Measurements from ENCODE around the gene CRMP1. TPM values are rescaled to one million over a fixed set of nuclear protein-coding genes. Genes with fewer than 3 reads are reported as not detected.

Gene CRMP1
- total RNA-seq, 1 donor from 2014 or later, result 15.7 TPM

DNA sequence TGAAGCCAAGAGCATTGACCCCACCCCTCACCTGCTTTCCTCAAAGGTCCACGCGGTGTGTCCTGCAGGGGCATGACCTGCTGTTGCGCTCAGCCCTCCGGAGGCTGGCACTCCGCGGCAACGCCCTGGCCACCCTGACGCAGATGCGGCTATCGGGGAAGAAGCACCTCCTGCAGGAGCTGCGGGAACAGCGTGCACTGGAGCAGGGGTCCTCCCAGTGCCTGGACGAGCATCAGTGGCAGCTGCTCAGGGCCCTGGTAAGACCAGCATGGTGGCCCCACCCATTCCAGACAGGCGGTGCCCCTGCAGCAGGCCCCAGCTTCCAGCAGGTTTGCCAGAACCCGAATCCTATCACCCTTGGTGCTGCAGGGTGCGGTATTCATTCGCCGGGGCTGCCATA lies 95.9 kb downstream of the CRMP1 start:
- H3K27me3 Mint-ChIP-seq (ENCODE audit: low read depth), result no peaks in the 10 kb centered on the region
- H3K4me3 Mint-ChIP-seq, result no peak overlapping the region
- H3K36me3 Mint-ChIP-seq, result peaks cover 33% of the 10 kb centered on the region
- TF ChIP-seq, protein P1, sequence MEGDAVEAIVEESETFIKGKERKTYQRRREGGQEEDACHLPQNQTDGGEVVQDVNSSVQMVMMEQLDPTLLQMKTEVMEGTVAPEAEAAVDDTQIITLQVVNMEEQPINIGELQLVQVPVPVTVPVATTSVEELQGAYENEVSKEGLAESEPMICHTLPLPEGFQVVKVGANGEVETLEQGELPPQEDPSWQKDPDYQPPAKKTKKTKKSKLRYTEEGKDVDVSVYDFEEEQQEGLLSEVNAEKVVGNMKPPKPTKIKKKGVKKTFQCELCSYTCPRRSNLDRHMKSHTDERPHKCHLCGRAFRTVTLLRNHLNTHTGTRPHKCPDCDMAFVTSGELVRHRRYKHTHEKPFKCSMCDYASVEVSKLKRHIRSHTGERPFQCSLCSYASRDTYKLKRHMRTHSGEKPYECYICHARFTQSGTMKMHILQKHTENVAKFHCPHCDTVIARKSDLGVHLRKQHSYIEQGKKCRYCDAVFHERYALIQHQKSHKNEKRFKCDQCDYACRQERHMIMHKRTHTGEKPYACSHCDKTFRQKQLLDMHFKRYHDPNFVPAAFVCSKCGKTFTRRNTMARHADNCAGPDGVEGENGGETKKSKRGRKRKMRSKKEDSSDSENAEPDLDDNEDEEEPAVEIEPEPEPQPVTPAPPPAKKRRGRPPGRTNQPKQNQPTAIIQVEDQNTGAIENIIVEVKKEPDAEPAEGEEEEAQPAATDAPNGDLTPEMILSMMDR (IDR thresholded peaks at IDR 0.05; ENCODE audit: unreplicated experiment), result no peak
- H3K27ac Mint-ChIP-seq, result no peak overlapping the region
- peaks cover 5% of the 10 kb centered on the region for H3K9me3 Mint-ChIP-seq
- DNase-seq (ENCODE audit: low spot score in 2 of 2, unreplicated experiment in 2 of 2), result no peak
- H3K4me1 Mint-ChIP-seq, result no peaks in the 10 kb centered on the region

DNA sequence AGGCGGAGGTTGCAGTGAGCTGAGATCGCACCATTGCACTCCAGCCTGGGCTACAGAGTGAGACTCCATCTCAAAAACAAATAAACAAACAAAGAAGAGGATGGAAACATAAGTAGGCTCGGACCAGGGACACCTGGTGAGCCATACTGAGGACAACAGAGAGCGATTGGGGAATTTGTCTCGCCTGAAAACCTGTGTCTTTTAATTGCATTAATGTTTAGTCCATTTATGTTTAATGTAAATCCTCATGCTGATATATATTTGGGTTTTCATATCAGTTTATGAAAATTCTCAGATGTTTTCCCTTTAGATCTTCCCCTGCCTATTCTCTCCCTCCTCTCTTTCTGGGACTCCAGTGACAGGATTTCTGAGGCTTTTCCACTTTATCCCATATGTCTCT lies 97.3 kb downstream of the CRMP1 start:
- no peaks in the 10 kb centered on the region for H3K4me1 Mint-ChIP-seq
- H3K27ac Mint-ChIP-seq, result no peak overlapping the region
- TF ChIP-seq, protein P1 (IDR thresholded peaks at IDR 0.05; ENCODE audit: unreplicated experiment), result no peak
- no peaks in the 10 kb centered on the region for H3K27me3 Mint-ChIP-seq (ENCODE audit: low read depth)
- peaks cover 30% of the 10 kb centered on the region for H3K36me3 Mint-ChIP-seq
- peaks cover 5% of the 10 kb centered on the region for H3K9me3 Mint-ChIP-seq
- no peak overlapping the region for H3K4me3 Mint-ChIP-seq
- DNase-seq (ENCODE audit: low spot score in 2 of 2, unreplicated experiment in 2 of 2), result no peak

DNA sequence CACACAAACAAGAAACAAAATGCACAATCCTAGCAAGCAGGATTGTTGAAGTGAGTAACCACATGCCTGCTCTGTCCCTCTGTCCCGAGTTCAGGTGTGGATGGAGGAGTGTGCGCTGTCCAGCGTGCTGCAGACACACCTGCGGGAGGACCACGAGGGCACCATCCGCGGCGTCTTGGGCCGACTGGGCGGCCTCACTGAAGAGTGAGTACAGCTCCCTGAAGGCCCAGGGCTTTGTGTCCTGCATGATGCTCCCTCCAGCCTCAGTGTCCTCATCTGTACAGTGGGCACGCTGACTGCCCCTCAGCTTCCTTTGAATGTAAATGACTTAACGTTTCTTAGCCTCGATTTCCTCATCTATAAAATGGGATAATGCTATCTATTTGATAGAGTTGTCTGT lies 99.4 kb downstream of the CRMP1 start:
- no peaks in the 10 kb centered on the region for H3K4me1 Mint-ChIP-seq
- DNase-seq (ENCODE audit: low spot score in 2 of 2, unreplicated experiment in 2 of 2), result no peak
- TF ChIP-seq, protein P1 (IDR thresholded peaks at IDR 0.05; ENCODE audit: unreplicated experiment), result no peak
- peaks cover 32% of the 10 kb centered on the region for H3K36me3 Mint-ChIP-seq
- no peak overlapping the region for H3K4me3 Mint-ChIP-seq
- no peak overlapping the region for H3K27ac Mint-ChIP-seq
- H3K9me3 Mint-ChIP-seq, result peaks cover 5% of the 10 kb centered on the region
- no peaks in the 10 kb centered on the region for H3K27me3 Mint-ChIP-seq (ENCODE audit: low read depth)

DNA sequence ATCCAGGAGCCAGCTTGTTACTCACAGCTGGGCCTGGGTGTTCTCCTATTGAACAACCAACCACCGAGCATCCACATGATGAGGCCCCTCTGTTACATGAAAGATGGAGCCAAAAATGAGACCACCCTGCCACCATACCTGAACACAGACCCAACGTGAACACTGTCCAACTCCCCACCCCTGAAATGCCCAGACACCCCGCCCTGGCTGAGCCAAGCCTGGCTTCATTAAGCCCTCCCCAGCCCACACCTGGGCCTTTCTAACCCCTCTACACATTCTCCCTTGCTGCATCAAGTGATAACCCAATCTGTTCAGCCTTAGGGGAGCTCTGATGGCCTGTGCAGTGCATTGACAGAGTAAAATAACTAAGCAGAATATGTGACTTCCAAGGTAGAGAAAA lies 101.2 kb downstream of the CRMP1 start:
- no peak overlapping the region for H3K27ac Mint-ChIP-seq
- H3K4me1 Mint-ChIP-seq, result no peaks in the 10 kb centered on the region
- DNase-seq (ENCODE audit: low spot score in 2 of 2, unreplicated experiment in 2 of 2), result no peak

DNA sequence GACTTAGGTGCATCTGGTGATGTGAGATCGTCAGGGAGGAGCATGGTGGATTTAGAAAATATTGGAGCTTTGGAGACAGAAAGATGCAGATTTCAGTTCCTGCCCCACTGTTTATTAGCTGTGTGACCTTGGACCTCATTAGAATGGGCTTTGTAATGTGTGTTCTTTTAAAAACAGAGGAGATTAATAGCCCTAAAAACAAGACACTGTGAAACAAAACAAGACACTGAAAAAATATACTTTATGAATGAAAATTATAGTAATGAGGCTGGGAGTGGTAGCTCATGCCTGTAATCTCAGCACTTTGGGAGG lies 102.4 kb downstream of the CRMP1 start:
- Mint-ChIP-seq H3K36me3 (peaks cover 38% of the 10 kb centered on the region), H3K9me3 (peaks cover 3% of the 10 kb centered on the region), H3K27ac (no peak overlapping the region), H3K4me3 (no peak overlapping the region), H3K27me3 (ENCODE audit: low read depth) (no peaks in the 10 kb centered on the region), H3K4me1 (no peaks in the 10 kb centered on the region)
- DNase-seq (ENCODE audit: low spot score in 2 of 2, unreplicated experiment in 2 of 2), result no peak
- TF ChIP-seq, protein P1 (IDR thresholded peaks at IDR 0.05; ENCODE audit: unreplicated experiment), result no peak

More for the DNA sequence above, 101.2 kb downstream of the CRMP1 start:
- no peaks in the 10 kb centered on the region for H3K27me3 Mint-ChIP-seq (ENCODE audit: low read depth)
- H3K36me3 Mint-ChIP-seq, result peaks cover 41% of the 10 kb centered on the region
- TF ChIP-seq, protein P1 (IDR thresholded peaks at IDR 0.05; ENCODE audit: unreplicated experiment), result no peak
- H3K9me3 Mint-ChIP-seq, result peaks cover 9% of the 10 kb centered on the region
- H3K4me3 Mint-ChIP-seq, result no peak overlapping the region

DNA sequence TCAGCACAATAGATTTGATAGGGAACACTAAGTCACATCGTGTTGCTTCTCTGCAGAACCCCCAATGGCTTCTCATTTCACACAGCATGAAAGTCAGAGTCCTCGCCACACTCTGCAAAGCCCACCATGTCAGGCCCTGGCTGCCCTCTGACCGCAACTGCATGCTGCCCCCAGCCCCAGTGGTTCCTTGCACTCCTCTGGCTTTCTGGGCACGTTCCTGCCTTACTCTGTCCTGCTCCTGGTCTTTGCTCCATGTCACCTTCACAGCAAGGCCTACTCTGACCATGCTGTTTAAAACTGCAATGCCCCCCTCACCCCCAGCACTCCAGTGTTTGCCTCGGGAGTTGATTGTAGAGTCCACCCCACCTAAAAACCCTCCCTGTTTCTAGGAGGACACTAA lies 103.7 kb downstream of the CRMP1 start:
- H3K4me1 Mint-ChIP-seq, result no peaks in the 10 kb centered on the region
- H3K27me3 Mint-ChIP-seq (ENCODE audit: low read depth), result no peaks in the 10 kb centered on the region
- TF ChIP-seq, protein P1 (IDR thresholded peaks at IDR 0.05; ENCODE audit: unreplicated experiment), result no peak
- H3K36me3 Mint-ChIP-seq, result peaks cover 37% of the 10 kb centered on the region
- H3K27ac Mint-ChIP-seq, result no peak overlapping the region
- H3K9me3 Mint-ChIP-seq, result peaks cover 3% of the 10 kb centered on the region
- DNase-seq (ENCODE audit: low spot score in 2 of 2, unreplicated experiment in 2 of 2), result peak in 1 of 2 experiments; percentile 25
- H3K4me3 Mint-ChIP-seq, result no peak overlapping the region
